ENCODE data around the gene UBE3D. TPM values are rescaled to one million over a fixed set of nuclear protein-coding genes. Genes with fewer than 3 reads are reported as not detected.

The UBE3D gene
- total RNA-seq, 4 donors from 2014 or later = 11.0 to 14.8 (median 12.5) TPM

GRCh38 chr6:82915666-82916065 is 150.0 kb downstream of the UBE3D start:
- intact Hi-C loops (cut with DNase I) = no loop called here
- no peak for TF ChIP-seq POLR2A (IDR thresholded peaks at IDR 0.05)
- TF ChIP-seq CTCF (IDR thresholded peaks at IDR 0.05) = no peak
- H3K4me1 ChIP-seq = no peaks in the 10 kb centered on the region
- no peaks in the 10 kb centered on the region for H3K36me3 ChIP-seq
- no peak for DNase-seq
- H3K4me3 ChIP-seq (replicated peaks in 1 of 3) = no peak overlapping the region
- H3K27ac ChIP-seq = no peak overlapping the region
- no peaks in the 10 kb centered on the region for H3K9me3 ChIP-seq
- no peaks in the 10 kb centered on the region for H3K27me3 ChIP-seq

GRCh38 chr6:82914511-82914910 is 151.1 kb downstream of the UBE3D start:
- DNase-seq = no peak
- no peak for TF ChIP-seq POLR2A (IDR thresholded peaks at IDR 0.05)
- no peak for TF ChIP-seq CTCF (IDR thresholded peaks at IDR 0.05)
- no peaks in the 10 kb centered on the region for H3K4me1 ChIP-seq
- WGBS, 2 donors = 89 to 90% methylated on average over 4 of the region's 4 CpGs
- no peaks in the 10 kb centered on the region for H3K9me3 ChIP-seq
- no peaks in the 10 kb centered on the region for H3K36me3 ChIP-seq
- H3K4me3 ChIP-seq (replicated peaks in 1 of 3) = no peak overlapping the region
- H3K27me3 ChIP-seq = no peaks in the 10 kb centered on the region
- no peak overlapping the region for H3K27ac ChIP-seq
- intact Hi-C loops (cut with DNase I) = no loop called here

- no peak overlapping the region for H3K27ac ChIP-seq
- H3K4me3 ChIP-seq (replicated peaks in 1 of 3) = no peak overlapping the region
- no peak for DNase-seq
- H3K4me1 ChIP-seq = no peaks in the 10 kb centered on the region
- intact Hi-C loops (cut with DNase I) = no loop called here
- no peaks in the 10 kb centered on the region for H3K27me3 ChIP-seq
- no peak for TF ChIP-seq POLR2A (IDR thresholded peaks at IDR 0.05)
- no peak for TF ChIP-seq CTCF (IDR thresholded peaks at IDR 0.05)
- no peaks in the 10 kb centered on the region for H3K9me3 ChIP-seq
- H3K36me3 ChIP-seq = no peaks in the 10 kb centered on the region
These were observed 154.8 kb downstream of the UBE3D start for GRCh38 chr6:82910820-82911219.

- no peak for DNase-seq
- Histone ChIP-seq H3K9me3 (no peaks in the 10 kb centered on the region), H3K36me3 (no peaks in the 10 kb centered on the region), H3K27ac (no peak overlapping the region), H3K4me1 (no peaks in the 10 kb centered on the region), H3K27me3 (no peaks in the 10 kb centered on the region), H3K4me3 (replicated peaks in 1 of 3) (no peak overlapping the region)
- intact Hi-C loops (cut with DNase I) = no loop called here
- 59 to 79% methylated on average over 1 of the region's 1 CpG for WGBS, 2 donors
- TF ChIP-seq POLR2A (IDR thresholded peaks at IDR 0.05) = no peak
- no peak for TF ChIP-seq CTCF (IDR thresholded peaks at IDR 0.05)
These were observed 155.2 kb downstream of the UBE3D start for GRCh38 chr6:82910395-82910794.

GRCh38 chr6:82909551-82909950 is 156.1 kb downstream of the UBE3D start:
- no peaks in the 10 kb centered on the region for H3K36me3 ChIP-seq
- DNase-seq = no peak
- WGBS, 2 donors = 89 to 90% methylated on average over 3 of the region's 3 CpGs
- no peaks in the 10 kb centered on the region for H3K9me3 ChIP-seq
- H3K4me1 ChIP-seq = no peaks in the 10 kb centered on the region
- H3K27ac ChIP-seq = no peak overlapping the region
- no peaks in the 10 kb centered on the region for H3K27me3 ChIP-seq
- no peak overlapping the region for H3K4me3 ChIP-seq (replicated peaks in 1 of 3)
- no peak for TF ChIP-seq POLR2A (IDR thresholded peaks at IDR 0.05)
- no peak for TF ChIP-seq CTCF (IDR thresholded peaks at IDR 0.05)
- intact Hi-C loops (cut with DNase I) = no loop called here
